ENCODE measurements around the gene RHOXF1.
"Not testable (repeated sequence)": the region's sequence is repeated elsewhere in the genome, so short reads cannot be mapped to it uniquely, and the experiment has no call there.

Gene RHOXF1

GRCh38 chrX:120115438-120115963 is at the start of gene RHOXF1:
TSS of gene RHOXF1 (minus strand) at chrX:120115913. CDS start at chrX:120115862, 51 bp downstream.
- no peak for DNase-seq

- DNase-seq = not testable (repeated sequence)
Measured at GRCh38 chrX:120159086-120159485, 43.4 kb upstream of the RHOXF1 start.

GRCh38 chrX:120158313-120158712 is 42.6 kb upstream of the RHOXF1 start, which contains the start of gene RHOXF2:
TSS of gene RHOXF2 (plus strand) at chrX:120158613. CDS start at chrX:120158751, 138 bp downstream.
- DNase-seq = not testable (repeated sequence)

GRCh38 chrX:120150109-120150744 is 34.5 kb upstream of the RHOXF1 start:
- not testable (repeated sequence) for DNase-seq

- no peak for DNase-seq
Measured at GRCh38 chrX:120147537-120147936, 31.8 kb upstream of the RHOXF1 start.

- not testable (repeated sequence) for DNase-seq
Measured at GRCh38 chrX:120146323-120146722, 30.6 kb upstream of the RHOXF1 start.

- no peak for DNase-seq
Measured at GRCh38 chrX:120145295-120145925, 29.7 kb upstream of the RHOXF1 start.

GRCh38 chrX:120144178-120144844 is 28.6 kb upstream of the RHOXF1 start:
- DNase-seq = no peak

GRCh38 chrX:120140293-120140981 is 24.7 kb upstream of the RHOXF1 start:
- no peak for DNase-seq

- no peak for DNase-seq
Measured at GRCh38 chrX:120137439-120137838, 21.7 kb upstream of the RHOXF1 start.

- DNase-seq = no peak
Measured at GRCh38 chrX:120136840-120137239, 21.1 kb upstream of the RHOXF1 start.

GRCh38 chrX:120136128-120136527 is 20.4 kb upstream of the RHOXF1 start:
- DNase-seq = no peak

- DNase-seq = not testable (repeated sequence)
Measured at GRCh38 chrX:120128306-120128846, 12.7 kb upstream of the RHOXF1 start.

GRCh38 chrX:120125444-120125843 is 9.7 kb upstream of the RHOXF1 start:
- DNase-seq = peak; percentile 12

GRCh38 chrX:120120223-120120622 is 4.5 kb upstream of the RHOXF1 start:
- no peak for DNase-seq

- DNase-seq = no peak
Measured at GRCh38 chrX:120111611-120112010, 4.1 kb downstream of the RHOXF1 start.

GRCh38 chrX:120109378-120109777 is 6.3 kb downstream of the RHOXF1 start:
- DNase-seq = no peak

- not testable (repeated sequence) for DNase-seq
Measured at GRCh38 chrX:120104707-120105106, 11.0 kb downstream of the RHOXF1 start.

- DNase-seq = not testable (repeated sequence)
Measured at GRCh38 chrX:120101057-120101456, 14.7 kb downstream of the RHOXF1 start.

- no peak for DNase-seq
Measured at GRCh38 chrX:120090208-120090607, 25.5 kb downstream of the RHOXF1 start.

GRCh38 chrX:120087289-120088017 is 28.3 kb downstream of the RHOXF1 start:
- DNase-seq = no peak

Data from NCI-H2029 (cell line).